Nephron (organoid): ENCODE results near the gene HDAC4.

ENCODE experiments used
- H3K27ac Mint-ChIP-seq, 3 experiments: 2 replicates each; pipeline ENCODE4 v1.8.0; 2020; ENCODE audit warnings: mixed read lengths in 3 of 3, mild to moderate bottlenecking in 2 of 3, moderate library complexity in 1 of 3
- H3K27me3 Mint-ChIP-seq: 2 replicates; pipeline ENCODE4 v1.8.0; 2021; ENCODE audit warnings: low read depth, mild to moderate bottlenecking, moderate library complexity, mixed read lengths
- H3K36me3 Mint-ChIP-seq: 2 replicates; pipeline ENCODE4 v1.8.0; 2020; ENCODE audit warnings: low read depth, mixed read lengths
- H3K4me1 Mint-ChIP-seq: 2 replicates; pipeline ENCODE4 v1.8.0; 2020; ENCODE audit warnings: mixed read lengths
- H3K4me3 Mint-ChIP-seq, 3 experiments: 2 replicates each; pipeline ENCODE4 v1.8.0; 2020; ENCODE audit warnings: mild to moderate bottlenecking in 3 of 3, mixed read lengths in 3 of 3, moderate library complexity in 2 of 3
- H3K9me3 Mint-ChIP-seq: 2 replicates; pipeline ENCODE4 v1.8.0; 2020; ENCODE audit warnings: mixed read lengths
- CTCF ChIP-seq, 3 experiments: fragments of 200-600 bp; sonication (generic); IDR thresholded peaks; one replicate each; pipeline ENCODE4 v1.5.0; 2021; ENCODE audit warnings: antibody characterized with exemption in 3 of 3; ENCODE audit not compliant: unreplicated experiment in 3 of 3

Gene HDAC4

GRCh38 chr2:239287461-239287860 lies 113.4 kb downstream of the HDAC4 start:
- Mint-ChIP-seq H3K4me3 (no peak overlapping the region), H3K4me1 (peaks cover 69% of the 10 kb centered on the region), H3K36me3 (no peaks in the 10 kb centered on the region), H3K27me3 (no peaks in the 10 kb centered on the region), H3K9me3 (no peaks in the 10 kb centered on the region), H3K27ac (peak overlapping the region; percentile 6 to 79 (median 13))
- TF ChIP-seq CTCF (IDR thresholded peaks at IDR 0.05; ENCODE audit: unreplicated experiment in 3 of 3), result no peak

- TF ChIP-seq CTCF (IDR thresholded peaks at IDR 0.05; ENCODE audit: unreplicated experiment in 3 of 3), result no peak
These were observed 113.9 kb downstream of the HDAC4 start for GRCh38 chr2:239286901-239287300.

GRCh38 chr2:239285932-239286230 lies 114.9 kb downstream of the HDAC4 start:
- TF ChIP-seq CTCF (IDR thresholded peaks at IDR 0.05; ENCODE audit: unreplicated experiment in 3 of 3), result no peak
- Mint-ChIP-seq H3K27me3 (no peaks in the 10 kb centered on the region), H3K27ac (peak overlapping the region; percentile 19 to 42 (median 25)), H3K4me3 (no peak overlapping the region), H3K9me3 (no peaks in the 10 kb centered on the region), H3K36me3 (no peaks in the 10 kb centered on the region), H3K4me1 (peaks cover 57% of the 10 kb centered on the region)

More at GRCh38 chr2:239286901-239287300, 113.9 kb downstream of the HDAC4 start:
- peak overlapping the region in 2 of 3 experiments; percentile 10 to 79 for H3K27ac Mint-ChIP-seq
- no peaks in the 10 kb centered on the region for H3K36me3 Mint-ChIP-seq
- H3K9me3 Mint-ChIP-seq, result no peaks in the 10 kb centered on the region
- no peak overlapping the region for H3K4me3 Mint-ChIP-seq
- H3K27me3 Mint-ChIP-seq, result no peaks in the 10 kb centered on the region
- H3K4me1 Mint-ChIP-seq, result peaks cover 65% of the 10 kb centered on the region

GRCh38 chr2:239285071-239285931 lies 115.5 kb downstream of the HDAC4 start:
- no peaks in the 10 kb centered on the region for H3K36me3 Mint-ChIP-seq
- H3K27ac Mint-ChIP-seq, result peak overlapping the region; percentile 25 to 69 (median 42)
- H3K4me3 Mint-ChIP-seq, result peak overlapping the region in 2 of 3 experiments; percentile 0 to 14
- H3K9me3 Mint-ChIP-seq, result no peaks in the 10 kb centered on the region
- H3K27me3 Mint-ChIP-seq, result no peaks in the 10 kb centered on the region
- no peak for TF ChIP-seq CTCF (IDR thresholded peaks at IDR 0.05; ENCODE audit: unreplicated experiment in 3 of 3)
- peaks cover 52% of the 10 kb centered on the region for H3K4me1 Mint-ChIP-seq

- Mint-ChIP-seq H3K4me3 (no peak overlapping the region), H3K27me3 (no peaks in the 10 kb centered on the region), H3K36me3 (no peaks in the 10 kb centered on the region)
These were observed 116.6 kb downstream of the HDAC4 start for GRCh38 chr2:239283961-239284795.

More at GRCh38 chr2:239283961-239284795, 116.6 kb downstream of the HDAC4 start:
- H3K27ac Mint-ChIP-seq, result peak overlapping the region in 2 of 3 experiments; percentile 11 to 69
- TF ChIP-seq CTCF (IDR thresholded peaks at IDR 0.05; ENCODE audit: unreplicated experiment in 3 of 3), result no peak
- peaks cover 41% of the 10 kb centered on the region for H3K4me1 Mint-ChIP-seq
- no peaks in the 10 kb centered on the region for H3K9me3 Mint-ChIP-seq
